ENCODE data around the gene TMEM106C. TPM values are rescaled to one million over a fixed set of nuclear protein-coding genes. Genes with fewer than 3 reads are reported as not detected.

Gene TMEM106C
- total and polyA plus RNA-seq, 9 of the 15 experiments (the other 6 are each of a cell fraction or from before 2014, with no cell fraction given), result 37.6 to 183 (median 57.2) TPM

GRCh38 chr12:47970843-47971242 lies 7.4 kb downstream of the TMEM106C start:
- ChIA-PET POLR2A (no interaction called here), CTCF (ENCODE audit: low intra/inter-chr PET ratio) (no interaction called here)
- H3K4me3 ChIP-seq, result no peak overlapping the region
- no peaks in the 10 kb centered on the region; the same call in 1 of the 2 replicates for H3K9me3 ChIP-seq (replicated peaks; ENCODE audit: control insufficient read depth, insufficient read depth, low read depth, low read length)
- H3K9ac ChIP-seq (ENCODE audit: insufficient read depth in 1 of 2, low read depth in 2 of 2, low read length in 2 of 2), result no peak overlapping the region
- intact Hi-C loops (cut with micrococcal nuclease) (loop anchor here (5.0 kb wide), 1 partner anchor 216 kb away; no protein-coding TSS in a partner anchor), in situ Hi-C loops (cut with MboI) (no loop called here)
- WGBS (ENCODE audit: insufficient coverage, low coverage, missing lambda C conversion rate), result 27% methylated on average over 7 of the region's 7 CpGs
- no peak overlapping the region for H2AFZ ChIP-seq (ENCODE audit: low read depth, low read length)
- ATAC-seq (no peak; the same call in 2 of the 3 replicates), DNase-seq (ENCODE audit: extremely low read depth in 1 of 4, low spot score in 3 of 4) (no peak), FAIRE-seq (no peak)
- H3K27me3 ChIP-seq (ENCODE audit: control insufficient read depth in 2 of 2, insufficient read depth in 2 of 2, low read length in 2 of 2), result peaks cover 25 to 40% of the 10 kb centered on the region in 2 experiments
- H3K79me2 ChIP-seq (ENCODE audit: control insufficient read depth, insufficient read depth, low read length), result no peaks in the 10 kb centered on the region
- no peaks in the 10 kb centered on the region for H3K9me1 ChIP-seq (ENCODE audit: control insufficient read depth, insufficient read depth, low read length)
- no peaks in the 10 kb centered on the region; a peak in 1 of 5 replicates for H3K4me1 ChIP-seq (replicated peaks in 1 of 2; ENCODE audit: control insufficient read depth in 2 of 2, insufficient read depth in 2 of 2, low read length in 2 of 2)
- H3K27ac ChIP-seq (ENCODE audit: extremely low read depth, low read depth, low read length), result no peak overlapping the region
- BruUV-seq (replicated peaks), result no TSS peak
- H4K20me1 ChIP-seq (replicated peaks; ENCODE audit: control insufficient read depth, insufficient read depth, low read length), result no peaks in the 10 kb centered on the region
- no peak overlapping the region for H3K4me2 ChIP-seq (ENCODE audit: insufficient read depth, low read length)
- TF ChIP-seq ZNF217 (CRISPR knock-in tag; IDR thresholded peaks at IDR 0.05), result no peak
- no peak for TF ChIP-seq ZNF318 (IDR thresholded peaks at IDR 0.05; ENCODE audit: borderline replicate concordance in 1 of 2, low read depth in 1 of 2)
- TF ChIP-seq ZNF589 (CRISPR knock-in tag; IDR thresholded peaks at IDR 0.05; ENCODE audit: low read depth), result no peak
- TF ChIP-seq ZNF444 (CRISPR knock-in tag; IDR thresholded peaks at IDR 0.05), result no peak
- TF ChIP-seq ZNF77 (CRISPR knock-in tag; IDR thresholded peaks at IDR 0.05), result no peak
- TF ChIP-seq XRCC3 (IDR thresholded peaks at IDR 0.05), result no peak
- TF ChIP-seq TAF15 (IDR thresholded peaks at IDR 0.05; ENCODE audit: low read depth, low read length), result no peak
- TF ChIP-seq ZNF277 (CRISPR knock-in tag; IDR thresholded peaks at IDR 0.05; ENCODE audit: borderline replicate concordance), result no peak
- no peak for TF ChIP-seq MEF2A (IDR thresholded peaks at IDR 0.05; ENCODE audit: control insufficient read depth, low read depth, low read length)
- TF ChIP-seq SMC3 (conservative IDR thresholded peaks at IDR 0.05; ENCODE audit: insufficient read depth, low read depth, low read length), result no peak
- no peak for TF ChIP-seq SNAPC5 (CRISPR knock-in tag; IDR thresholded peaks at IDR 0.05)
- TF ChIP-seq GATAD2A (IDR thresholded peaks at IDR 0.05), result no peak
- peaks cover 18% of the 10 kb centered on the region; the same call in 2 of the 3 replicates for H3K36me3 ChIP-seq (ENCODE audit: control insufficient read depth, insufficient read depth, low read length)
